K562 (cell line): ENCODE measurements around the gene MICOS13. TPM values are rescaled to one million over a fixed set of nuclear protein-coding genes. Genes with fewer than 3 reads are reported as not detected.
A peak's percentile ranks its signal among the peaks of the same experiment; 100 is the strongest.

Source experiments
- BACH1 ChIP-seq: fragments of 200-800 bp; sonication (Bioruptor generic); IDR thresholded peaks from 2 replicates; pipeline ENCODE4 v1.6.1; 2016; ENCODE audit warnings: missing genetic modification characterization, missing compliant biosample characterization
- CCAR2 ChIP-seq: fragments of 200-400 bp; formaldehyde crosslinking; IDR thresholded peaks from 2 replicates; pipeline ENCODE4 v1.6.1; 2017; ENCODE audit warnings: mild to moderate bottlenecking, low read depth, low read length
- DMBX1 ChIP-seq: fragments of 250-450 bp; sonication (Bioruptor Pico); IDR thresholded peaks from 2 replicates; pipeline ENCODE4 v1.8.0; 2022; ENCODE audit warnings: inconsistent platforms, mild to moderate bottlenecking, moderate library complexity, borderline replicate concordance
- ETV1 ChIP-seq: fragments of 450-650 bp; conservative IDR thresholded peaks from 2 replicates; pipeline ENCODE4 v1.6.1; 2016; ENCODE audit warnings: missing genetic modification characterization, control low read depth, low read depth, missing compliant biosample characterization
- ETV6 ChIP-seq, 3 experiments: fragments of 150-350 bp in 1 of 3; sonication (generic) in 1 of 3; formaldehyde crosslinking in 1 of 3; IDR thresholded peaks; 2 replicates each; pipeline versions ENCODE4 v1.6.1 to v1.8.0; 2014 to 2022; ENCODE audit warnings: borderline replicate concordance in 2 of 3, low read depth in 2 of 3, antibody characterized with exemption in 1 of 3, low read length in 1 of 3, mild to moderate bottlenecking in 1 of 3, missing genetic modification reagents in 1 of 3
- HLTF ChIP-seq: fragments of 450-650 bp; IDR thresholded peaks from 2 replicates; pipeline ENCODE4 v1.6.1; 2016
- KAT2B ChIP-seq: IDR thresholded peaks from one replicate; pipeline ENCODE4 v1.6.1; 2012; ENCODE audit warnings: low read depth, mild to moderate bottlenecking, control low read depth, inconsistent platforms, low read length, moderate library complexity
- NR3C1 ChIP-seq: sonication (generic); formaldehyde crosslinking; IDR thresholded peaks from 2 replicates; pipeline ENCODE4 v1.8.1; 2022; ENCODE audit warnings: missing genetic modification reagents
- PURB ChIP-seq: sonication (generic); formaldehyde crosslinking; IDR thresholded peaks from 2 replicates; pipeline ENCODE4 v1.9.0; 2021; ENCODE audit warnings: low read depth, mild to moderate bottlenecking, missing genetic modification reagents
- SIN3B ChIP-seq: fragments of 450-650 bp; IDR thresholded peaks from 2 replicates; pipeline ENCODE4 v1.6.1; 2017; ENCODE audit warnings: low read depth, mild to moderate bottlenecking, moderate library complexity
- STAT5B ChIP-seq: fragments of 250-450 bp; sonication (Bioruptor Pico); IDR thresholded peaks from 2 replicates; pipeline ENCODE4 v1.8.0; 2021; ENCODE audit warnings: mild to moderate bottlenecking, inconsistent platforms
- TARDBP ChIP-seq: fragments of 450-650 bp; IDR thresholded peaks from 2 replicates; pipeline ENCODE4 v1.6.1; 2016
- ZNF146 ChIP-seq: IDR thresholded peaks from one replicate; pipeline ENCODE4 v1.6.1; 2018; ENCODE audit warnings: missing compliant biosample characterization; ENCODE audit not compliant: unreplicated experiment
- ZNF23 ChIP-seq: fragments of 250-450 bp; sonication (Bioruptor Pico); IDR thresholded peaks from 2 replicates; pipeline ENCODE4 v1.4.0; 2020; ENCODE audit warnings: mild to moderate bottlenecking
- ZNF57 ChIP-seq: fragments of 450-650 bp; formaldehyde crosslinking; IDR thresholded peaks from 2 replicates; pipeline ENCODE4 v1.4.0; 2020; ENCODE audit warnings: mild to moderate bottlenecking, moderate library complexity
- polyA plus RNA-seq, 8 experiments: library from polyadenylated mRNA; depleted of rRNA in 4 of 8; stranded (reverse) in 5 of 8; unstranded in 3 of 8; fragments of >200 nt; fragmentation: Nextera tagmentation in 2 of 8; fragmentation: Illumina TruSeq in 1 of 8; extraction: Ambion mirVana in 2 of 8; extraction: Trizol in 1 of 8; gene quantifications; 2 replicates each; pipeline versions ENCODE4 v1.2.1 to v1.2.3, GENCODE V29; 2011 to 2014; ENCODE audit warnings: inconsistent platforms in 1 of 8, missing spikeins in 1 of 8
- total RNA-seq, 7 experiments: library from RNA; depleted of rRNA in 6 of 7; stranded (reverse); fragments of >200 nt in 6 of 7; fragmentation: Illumina TruSeq in 2 of 7; extraction: Trizol in 2 of 7; gene quantifications; 2 replicates each; pipeline versions ENCODE4 v1.2.1 to v1.2.3, GENCODE V29; 2011 to 2021; ENCODE audit warnings: low replicate concordance in 1 of 7
- TF ChIP-seq, protein P1 (sequence below): fragments of 450-650 bp; IDR thresholded peaks from 2 replicates; pipeline ENCODE4 v1.7.1; 2018; ENCODE audit warnings: mild to moderate bottlenecking, low read depth; ENCODE audit not compliant: partially characterized antibody
- TF ChIP-seq, protein P2 (sequence below): fragments of 450-650 bp; IDR thresholded peaks from 2 replicates; pipeline ENCODE4 v1.6.1; 2018; ENCODE audit warnings: mild to moderate bottlenecking, low read depth; ENCODE audit not compliant: partially characterized antibody
- TF ChIP-seq, protein P3 (sequence below): IDR thresholded peaks from 3 replicates; pipeline ENCODE4 v1.6.1; 2011; ENCODE audit warnings: borderline replicate concordance, mild to moderate bottlenecking; ENCODE audit not compliant: insufficient read length, insufficient read depth
- TF ChIP-seq, protein P4 (sequence below): fragments of 250-450 bp; sonication (Bioruptor Pico); IDR thresholded peaks from 2 replicates; pipeline ENCODE4 v1.8.0; 2022; ENCODE audit warnings: inconsistent platforms, mild to moderate bottlenecking, moderate library complexity, borderline replicate concordance
- TF ChIP-seq, protein P5 (sequence below), 2 experiments: fragments of 250-450 bp in 1 of 2; fragments of 450-650 bp in 1 of 2; sonication (Bioruptor Pico) in 1 of 2; IDR thresholded peaks; 2 replicates each; pipeline versions ENCODE4 v1.6.1 to v1.8.0; 2016 to 2021; ENCODE audit warnings: mild to moderate bottlenecking in 2 of 2, moderate library complexity in 2 of 2, missing compliant biosample characterization in 1 of 2, missing genetic modification characterization in 1 of 2
- TF ChIP-seq, protein P6 (sequence below): sonication (generic); formaldehyde crosslinking; IDR thresholded peaks from 2 replicates; pipeline ENCODE4 v1.9.0; 2022; ENCODE audit warnings: mild to moderate bottlenecking, missing genetic modification reagents

MICOS13 gene
- total and polyA plus RNA-seq, 9 of the 15 experiments (the other 6 are each of a cell fraction or from before 2014, with no cell fraction given) = 15.5 to 220 (median 49.4) TPM

DNA sequence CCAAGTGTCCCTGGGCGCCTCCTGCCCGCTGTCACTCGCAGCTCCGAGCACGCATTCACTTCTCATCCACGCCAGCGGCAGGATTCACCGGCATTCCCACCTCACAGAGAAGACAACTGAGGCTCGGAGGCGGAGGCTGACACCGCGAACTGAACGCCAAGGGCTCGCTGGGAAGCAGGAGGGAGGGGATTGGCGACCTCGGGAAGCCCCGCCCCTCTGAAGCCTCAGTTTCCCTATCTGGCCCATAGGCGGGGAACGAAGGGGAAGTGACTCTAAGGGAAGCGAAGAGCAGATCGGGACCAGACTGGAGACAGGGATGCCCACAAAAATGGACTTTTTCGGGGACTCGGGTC lies 256 bp downstream of the MICOS13 start (continued):
- TF ChIP-seq ETV6 (IDR thresholded peaks at IDR 0.05; ENCODE audit: borderline replicate concordance in 1 of 2, low read depth in 2 of 2, low read length in 1 of 2) = no peak
- no peak for TF ChIP-seq ETV6 (CRISPR knock-in tag; IDR thresholded peaks at IDR 0.05; ENCODE audit: borderline replicate concordance)
- TF ChIP-seq BACH1 (tag) = no peak
- TF ChIP-seq, protein P1, sequence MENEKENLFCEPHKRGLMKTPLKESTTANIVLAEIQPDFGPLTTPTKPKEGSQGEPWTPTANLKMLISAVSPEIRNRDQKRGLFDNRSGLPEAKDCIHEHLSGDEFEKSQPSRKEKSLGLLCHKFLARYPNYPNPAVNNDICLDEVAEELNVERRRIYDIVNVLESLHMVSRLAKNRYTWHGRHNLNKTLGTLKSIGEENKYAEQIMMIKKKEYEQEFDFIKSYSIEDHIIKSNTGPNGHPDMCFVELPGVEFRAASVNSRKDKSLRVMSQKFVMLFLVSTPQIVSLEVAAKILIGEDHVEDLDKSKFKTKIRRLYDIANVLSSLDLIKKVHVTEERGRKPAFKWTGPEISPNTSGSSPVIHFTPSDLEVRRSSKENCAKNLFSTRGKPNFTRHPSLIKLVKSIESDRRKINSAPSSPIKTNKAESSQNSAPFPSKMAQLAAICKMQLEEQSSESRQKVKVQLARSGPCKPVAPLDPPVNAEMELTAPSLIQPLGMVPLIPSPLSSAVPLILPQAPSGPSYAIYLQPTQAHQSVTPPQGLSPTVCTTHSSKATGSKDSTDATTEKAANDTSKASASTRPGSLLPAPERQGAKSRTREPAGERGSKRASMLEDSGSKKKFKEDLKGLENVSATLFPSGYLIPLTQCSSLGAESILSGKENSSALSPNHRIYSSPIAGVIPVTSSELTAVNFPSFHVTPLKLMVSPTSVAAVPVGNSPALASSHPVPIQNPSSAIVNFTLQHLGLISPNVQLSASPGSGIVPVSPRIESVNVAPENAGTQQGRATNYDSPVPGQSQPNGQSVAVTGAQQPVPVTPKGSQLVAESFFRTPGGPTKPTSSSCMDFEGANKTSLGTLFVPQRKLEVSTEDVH = no peak
- no peak for TF ChIP-seq STAT5B (CRISPR knock-in tag)
- no peak for TF ChIP-seq KAT2B
- TF ChIP-seq SIN3B = 0 out of 2 replicates have a peak, but pooled peaks have one; percentile 22
- TF ChIP-seq ZNF57 (CRISPR knock-in tag) = no peak
- TF ChIP-seq, protein P2, sequence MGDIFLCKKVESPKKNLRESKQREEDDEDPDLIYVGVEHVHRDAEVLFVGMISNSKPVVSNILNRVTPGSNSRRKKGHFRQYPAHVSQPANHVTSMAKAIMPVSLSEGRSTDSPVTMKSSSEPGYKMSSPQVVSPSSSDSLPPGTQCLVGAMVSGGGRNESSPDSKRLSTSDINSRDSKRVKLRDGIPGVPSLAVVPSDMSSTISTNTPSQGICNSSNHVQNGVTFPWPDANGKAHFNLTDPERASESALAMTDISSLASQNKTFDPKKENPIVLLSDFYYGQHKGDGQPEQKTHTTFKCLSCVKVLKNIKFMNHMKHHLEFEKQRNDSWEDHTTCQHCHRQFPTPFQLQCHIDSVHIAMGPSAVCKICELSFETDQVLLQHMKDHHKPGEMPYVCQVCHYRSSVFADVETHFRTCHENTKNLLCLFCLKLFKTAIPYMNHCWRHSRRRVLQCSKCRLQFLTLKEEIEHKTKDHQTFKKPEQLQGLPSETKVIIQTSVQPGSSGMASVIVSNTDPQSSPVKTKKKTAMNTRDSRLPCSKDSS = no peak
- no peak for TF ChIP-seq DMBX1 (CRISPR knock-in tag)
- TF ChIP-seq, protein P3, sequence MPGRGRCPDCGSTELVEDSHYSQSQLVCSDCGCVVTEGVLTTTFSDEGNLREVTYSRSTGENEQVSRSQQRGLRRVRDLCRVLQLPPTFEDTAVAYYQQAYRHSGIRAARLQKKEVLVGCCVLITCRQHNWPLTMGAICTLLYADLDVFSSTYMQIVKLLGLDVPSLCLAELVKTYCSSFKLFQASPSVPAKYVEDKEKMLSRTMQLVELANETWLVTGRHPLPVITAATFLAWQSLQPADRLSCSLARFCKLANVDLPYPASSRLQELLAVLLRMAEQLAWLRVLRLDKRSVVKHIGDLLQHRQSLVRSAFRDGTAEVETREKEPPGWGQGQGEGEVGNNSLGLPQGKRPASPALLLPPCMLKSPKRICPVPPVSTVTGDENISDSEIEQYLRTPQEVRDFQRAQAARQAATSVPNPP = no peak
- TF ChIP-seq NR3C1 (CRISPR knock-in tag) = no peak
- TF ChIP-seq ETV1 (tag) = no peak
- no peak for TF ChIP-seq HLTF
- no peak for TF ChIP-seq ZNF23 (CRISPR knock-in tag)
- TF ChIP-seq, protein P4, sequence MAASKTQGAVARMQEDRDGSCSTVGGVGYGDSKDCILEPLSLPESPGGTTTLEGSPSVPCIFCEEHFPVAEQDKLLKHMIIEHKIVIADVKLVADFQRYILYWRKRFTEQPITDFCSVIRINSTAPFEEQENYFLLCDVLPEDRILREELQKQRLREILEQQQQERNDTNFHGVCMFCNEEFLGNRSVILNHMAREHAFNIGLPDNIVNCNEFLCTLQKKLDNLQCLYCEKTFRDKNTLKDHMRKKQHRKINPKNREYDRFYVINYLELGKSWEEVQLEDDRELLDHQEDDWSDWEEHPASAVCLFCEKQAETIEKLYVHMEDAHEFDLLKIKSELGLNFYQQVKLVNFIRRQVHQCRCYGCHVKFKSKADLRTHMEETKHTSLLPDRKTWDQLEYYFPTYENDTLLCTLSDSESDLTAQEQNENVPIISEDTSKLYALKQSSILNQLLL (CRISPR knock-in tag) = no peak
- TF ChIP-seq PURB (CRISPR knock-in tag) = no peak
- peak; percentile 79; the same call in 1 of the 2 replicates for TF ChIP-seq TARDBP
- TF ChIP-seq, protein P5, sequence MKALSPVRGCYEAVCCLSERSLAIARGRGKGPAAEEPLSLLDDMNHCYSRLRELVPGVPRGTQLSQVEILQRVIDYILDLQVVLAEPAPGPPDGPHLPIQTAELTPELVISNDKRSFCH (CRISPR knock-in tag; IDR thresholded peaks at IDR 0.05) = no peak
- TF ChIP-seq, protein P5 (tag; IDR thresholded peaks at IDR 0.05) = no peak
- no peak for TF ChIP-seq CCAR2
- TF ChIP-seq, protein P6, sequence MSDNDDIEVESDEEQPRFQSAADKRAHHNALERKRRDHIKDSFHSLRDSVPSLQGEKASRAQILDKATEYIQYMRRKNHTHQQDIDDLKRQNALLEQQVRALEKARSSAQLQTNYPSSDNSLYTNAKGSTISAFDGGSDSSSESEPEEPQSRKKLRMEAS = no peak
- TF ChIP-seq ZNF146 (CRISPR knock-in tag) = no peak
